OCI-LY3 (cell line): ENCODE results near the gene PRICKLE1.

Experiments
- H2AFZ ChIP-seq: fragments of 200-600, 300-600 bp; shearing (Covaris generic); 2 replicates; pipeline ENCODE4 v1.6.0; 2014; ENCODE audit warnings: antibody characterized with exemption, low read depth, low read length
- H3K27ac ChIP-seq: fragments of 200-600, 300-600 bp; sonication (generic); 2 replicates; pipeline ENCODE4 v1.5.1; 2014; ENCODE audit warnings: mild to moderate bottlenecking, low read length, moderate library complexity, mixed read lengths
- H3K27me3 ChIP-seq: fragments of 200-600, 300-600 bp; sonication (generic); 2 replicates; pipeline ENCODE4 v1.6.1; 2014; ENCODE audit warnings: low read depth, low read length, mixed read lengths
- H3K36me3 ChIP-seq: fragments of 200-600, 300-600 bp; sonication (generic); replicated peaks from 2 replicates; pipeline ENCODE3; 2014; ENCODE audit warnings: low read depth, low read length, mixed read lengths
- H3K4me1 ChIP-seq: fragments of 300-600, 200-600 bp; sonication (generic); 2 replicates; pipeline ENCODE4 v1.6.1; 2014; ENCODE audit warnings: low read length, mixed read lengths
- H3K4me2 ChIP-seq: fragments of 200-600, 300-600 bp; sonication (generic); 2 replicates; pipeline ENCODE4 v1.6.1; 2014; ENCODE audit warnings: low read length, mixed read lengths
- H3K4me3 ChIP-seq: fragments of 300-600, 200-600 bp; sonication (generic); 2 replicates; pipeline ENCODE4 v1.5.1; 2014; ENCODE audit warnings: antibody characterized with exemption, mild to moderate bottlenecking, low read length, moderate library complexity
- H3K79me2 ChIP-seq: fragments of 300-600, 200-600 bp; shearing (Covaris generic); 2 replicates; pipeline ENCODE4 v1.6.1; 2014; ENCODE audit warnings: mild to moderate bottlenecking, low read length, mixed read lengths
- H3K9ac ChIP-seq: fragments of 300-600, 200-600 bp; shearing (Covaris generic); 2 replicates; pipeline ENCODE4 v1.6.0; 2014; ENCODE audit warnings: mild to moderate bottlenecking, low read length, moderate library complexity
- H3K9me3 ChIP-seq: fragments of 200-600, 300-600 bp; shearing (Covaris generic); 2 replicates; pipeline ENCODE4 v1.6.1; 2014; ENCODE audit warnings: low read length, mixed read lengths; ENCODE audit not compliant: insufficient read depth
- H4K20me1 ChIP-seq: fragments of 200-600, 300-600 bp; sonication (generic); 2 replicates; pipeline ENCODE4 v1.6.1; 2016; ENCODE audit warnings: low read length, mixed read lengths; ENCODE audit not compliant: insufficient read depth
- CTCF ChIP-seq: fragments of 200-600, 300-600 bp; sonication (generic); IDR thresholded peaks from 2 replicates; pipeline ENCODE4 v1.5.1; 2014; ENCODE audit warnings: antibody characterized with exemption, low read length, low read depth
- EZH2phosphoT487 ChIP-seq: fragments of 200-600 bp; shearing (Covaris generic); IDR thresholded peaks from 2 replicates; pipeline ENCODE4 v1.6.1; 2018; ENCODE audit warnings: antibody characterized with exemption, mixed run types, low read depth

The PRICKLE1 gene

GRCh38 chr12:42508913-42509460 lies 80.6 kb downstream of the PRICKLE1 start:
- Histone ChIP-seq H3K27ac (no peak overlapping the region), H4K20me1 (no peaks in the 10 kb centered on the region), H3K4me1 (no peaks in the 10 kb centered on the region), H3K4me2 (no peak overlapping the region), H3K36me3 (no peaks in the 10 kb centered on the region), H3K9ac (no peak overlapping the region), H3K9me3 (no peaks in the 10 kb centered on the region), H3K79me2 (no peaks in the 10 kb centered on the region), H2AFZ (no peak overlapping the region), H3K27me3 (no peaks in the 10 kb centered on the region), H3K4me3 (no peak overlapping the region)
- TF ChIP-seq EZH2phosphoT487 (no peak), CTCF (no peak)

- Histone ChIP-seq H3K27ac (no peak overlapping the region), H3K9ac (no peak overlapping the region), H3K36me3 (no peaks in the 10 kb centered on the region), H3K4me2 (no peak overlapping the region), H2AFZ (no peak overlapping the region), H3K4me1 (no peaks in the 10 kb centered on the region), H3K4me3 (no peak overlapping the region), H3K27me3 (no peaks in the 10 kb centered on the region), H3K9me3 (no peaks in the 10 kb centered on the region), H4K20me1 (no peaks in the 10 kb centered on the region), H3K79me2 (no peaks in the 10 kb centered on the region)
- TF ChIP-seq CTCF (no peak), EZH2phosphoT487 (no peak)
Measured at GRCh38 chr12:42507565-42507964, 82.0 kb downstream of the PRICKLE1 start.

- no peaks in the 10 kb centered on the region for H3K4me1 ChIP-seq
- no peaks in the 10 kb centered on the region for H3K9me3 ChIP-seq
- no peak overlapping the region for H3K4me2 ChIP-seq
- no peak overlapping the region for H3K4me3 ChIP-seq
- H2AFZ ChIP-seq: no peak overlapping the region
- H3K27me3 ChIP-seq: no peaks in the 10 kb centered on the region
- no peak overlapping the region for H3K9ac ChIP-seq
- no peak overlapping the region for H3K27ac ChIP-seq
- TF ChIP-seq CTCF (no peak), EZH2phosphoT487 (no peak)
- H4K20me1 ChIP-seq: no peaks in the 10 kb centered on the region
- no peaks in the 10 kb centered on the region for H3K79me2 ChIP-seq
- H3K36me3 ChIP-seq: no peaks in the 10 kb centered on the region
Measured at GRCh38 chr12:42507081-42507480, 82.5 kb downstream of the PRICKLE1 start.

- Histone ChIP-seq H3K4me1 (no peaks in the 10 kb centered on the region), H4K20me1 (no peaks in the 10 kb centered on the region), H3K27me3 (no peaks in the 10 kb centered on the region), H2AFZ (no peak overlapping the region), H3K4me3 (no peak overlapping the region), H3K4me2 (no peak overlapping the region), H3K36me3 (no peaks in the 10 kb centered on the region), H3K9me3 (no peaks in the 10 kb centered on the region), H3K79me2 (no peaks in the 10 kb centered on the region), H3K27ac (no peak overlapping the region), H3K9ac (no peak overlapping the region)
- no peak for TF ChIP-seq EZH2phosphoT487
- no peak for TF ChIP-seq CTCF
Measured at GRCh38 chr12:42504049-42504448, 85.5 kb downstream of the PRICKLE1 start.
